Neural cell (in vitro differentiated cells): ENCODE results near the gene DACH1. TPM values are rescaled to one million over a fixed set of nuclear protein-coding genes. Genes with fewer than 3 reads are reported as not detected.

Experiments
- H2AFZ ChIP-seq: fragments of 200-600, 300-800 bp; sonication (generic), shearing (Covaris generic); 2 replicates; pipeline ENCODE4 v1.6.0; 2014; ENCODE audit warnings: low read depth, mild to moderate bottlenecking, antibody characterized with exemption, low read length, moderate library complexity
- H3F3A ChIP-seq: fragments of 200-600 bp; shearing (Covaris generic); 2 replicates; pipeline ENCODE4 v1.6.1; 2016; ENCODE audit warnings: mild to moderate bottlenecking, moderate library complexity, mixed read lengths, antibody characterized with exemption, low read length; ENCODE audit not compliant: insufficient read depth, poor library complexity, severe bottlenecking
- H3K27ac ChIP-seq: fragments of 200-600, 300-800 bp; sonication (generic), shearing (Covaris generic); 2 replicates; pipeline ENCODE4 v1.5.1; 2014; ENCODE audit warnings: mild to moderate bottlenecking, low read length, moderate library complexity
- H3K27me3 ChIP-seq: fragments of 300-800, 200-600 bp; sonication (generic), shearing (Covaris generic); 2 replicates; pipeline ENCODE4 v1.6.0; 2014; ENCODE audit warnings: mild to moderate bottlenecking, low read depth, low read length, moderate library complexity; ENCODE audit not compliant: insufficient read depth
- H3K36me3 ChIP-seq: fragments of 300-800, 200-600 bp; sonication (generic), shearing (Covaris generic); 2 replicates; pipeline ENCODE4 v1.5.1; 2014; ENCODE audit warnings: mild to moderate bottlenecking, antibody characterized with exemption, low read length, moderate library complexity; ENCODE audit not compliant: insufficient read depth
- H3K4me2 ChIP-seq: fragments of 300-800, 200-600 bp; sonication (generic), shearing (Covaris generic); 2 replicates; pipeline ENCODE4 v1.6.0; 2014; ENCODE audit warnings: mild to moderate bottlenecking, low read length
- H3K4me3 ChIP-seq: fragments of 300-800, 200-600 bp; sonication (generic), shearing (Covaris generic); 2 replicates; pipeline ENCODE4 v1.5.1; 2014; ENCODE audit warnings: mild to moderate bottlenecking, low read length, moderate library complexity
- H3K79me2 ChIP-seq: fragments of 200-600 bp; shearing (Covaris generic); replicated peaks from 2 replicates; pipeline ENCODE4 v1.6.0; 2014; ENCODE audit warnings: mild to moderate bottlenecking, low read length, moderate library complexity; ENCODE audit not compliant: insufficient read depth
- H3K9ac ChIP-seq: fragments of 300-800, 200-600 bp; sonication (generic), shearing (Covaris generic); 2 replicates; pipeline ENCODE4 v1.6.1; 2016; ENCODE audit warnings: mild to moderate bottlenecking, low read length, mixed read lengths
- H3K9me2 ChIP-seq: fragments of 200-600 bp; shearing (Covaris generic); 2 replicates; pipeline ENCODE4 v1.6.1; 2016; ENCODE audit warnings: mild to moderate bottlenecking, low read length, mixed read lengths; ENCODE audit not compliant: insufficient read depth
- H3K9me3 ChIP-seq: fragments of 200-600, 300-800 bp; sonication (generic), shearing (Covaris generic); 2 replicates; pipeline ENCODE4 v1.6.1; 2016; ENCODE audit warnings: mild to moderate bottlenecking, mixed run types, low read length, moderate library complexity, mixed read lengths
- H4K20me1 ChIP-seq: fragments of 200-600 bp; shearing (Covaris generic); 2 replicates; pipeline ENCODE4 v1.6.1; 2016; ENCODE audit warnings: mild to moderate bottlenecking, mixed run types; ENCODE audit not compliant: insufficient read depth
- CTCF ChIP-seq: fragments of 450-650 bp; IDR thresholded peaks from 2 replicates; pipeline ENCODE4 v1.5.1; 2014; ENCODE audit warnings: antibody characterized with exemption, mild to moderate bottlenecking, moderate library complexity; ENCODE audit not compliant: poor library complexity, severe bottlenecking
- EP300 ChIP-seq: fragments of 450-650 bp; conservative IDR thresholded peaks from 2 replicates; pipeline ENCODE4 v1.6.1; 2014; ENCODE audit warnings: antibody characterized with exemption, mild to moderate bottlenecking, moderate library complexity; ENCODE audit not compliant: poor library complexity, severe bottlenecking
- EZH2 ChIP-seq: fragments of 200-600, 300-800 bp; shearing (Covaris generic), sonication (generic); IDR thresholded peaks from 2 replicates; pipeline ENCODE4 v1.6.1; 2014; ENCODE audit warnings: antibody characterized with exemption, low read length, borderline replicate concordance, mild to moderate bottlenecking; ENCODE audit not compliant: insufficient read depth, poor library complexity, severe bottlenecking
- MXI1 ChIP-seq: fragments of 450-650 bp; conservative IDR thresholded peaks from 2 replicates; pipeline ENCODE4 v1.6.1; 2014; ENCODE audit warnings: antibody characterized with exemption, mild to moderate bottlenecking; ENCODE audit not compliant: poor library complexity, severe bottlenecking
- POLR2AphosphoS5 ChIP-seq: IDR thresholded peaks from 2 replicates; pipeline ENCODE4 v1.6.1; 2012
- RAD21 ChIP-seq: fragments of 450-650 bp; conservative IDR thresholded peaks from 2 replicates; pipeline ENCODE4 v1.6.1; 2014; ENCODE audit warnings: antibody characterized with exemption, mild to moderate bottlenecking, moderate library complexity
- REST ChIP-seq: IDR thresholded peaks from 2 replicates; pipeline ENCODE4 v1.6.1; 2012; ENCODE audit warnings: borderline replicate concordance
- SMC3 ChIP-seq: fragments of 450-650 bp; conservative IDR thresholded peaks from 2 replicates; pipeline ENCODE4 v1.6.1; 2014; ENCODE audit warnings: antibody characterized with exemption, mild to moderate bottlenecking, moderate library complexity; ENCODE audit not compliant: poor library complexity
- TAF1 ChIP-seq: IDR thresholded peaks from 2 replicates; pipeline ENCODE4 v1.6.1; 2012; ENCODE audit warnings: low read depth
- polyA plus RNA-seq: library from polyadenylated mRNA; depleted of rRNA; stranded (reverse); fragments of >200 nt; gene quantifications from 2 replicates; pipeline ENCODE4 v1.2.3, GENCODE V29; 2014

The DACH1 gene
- polyA plus RNA-seq, 1 donor from 2014 or later: 20.0 TPM

GRCh38 chr13:71860547-71861138, 6.4 kb downstream of the DACH1 start:
- no peaks in the 10 kb centered on the region for H4K20me1 ChIP-seq
- no peaks in the 10 kb centered on the region for H3F3A ChIP-seq
- H2AFZ ChIP-seq: no peak overlapping the region
- H3K4me3 ChIP-seq: peak overlapping the region; percentile 21
- no peaks in the 10 kb centered on the region for H3K9me2 ChIP-seq
- no peak for TF ChIP-seq CTCF
- no peak for TF ChIP-seq SMC3
- TF ChIP-seq EZH2: no peak
- TF ChIP-seq TAF1: no peak
- TF ChIP-seq MXI1: no peak
- TF ChIP-seq EP300: no peak
- TF ChIP-seq POLR2AphosphoS5: no peak
- TF ChIP-seq REST: no peak
- TF ChIP-seq RAD21: no peak
- peaks cover 63% of the 10 kb centered on the region for H3K79me2 ChIP-seq
- peaks cover 15% of the 10 kb centered on the region for H3K27me3 ChIP-seq
- H3K9me3 ChIP-seq: no peaks in the 10 kb centered on the region
- no peak overlapping the region for H3K27ac ChIP-seq
- H3K36me3 ChIP-seq: no peaks in the 10 kb centered on the region
- no peak overlapping the region for H3K9ac ChIP-seq
- H3K4me2 ChIP-seq: peak overlapping the region; percentile 11

DNA sequence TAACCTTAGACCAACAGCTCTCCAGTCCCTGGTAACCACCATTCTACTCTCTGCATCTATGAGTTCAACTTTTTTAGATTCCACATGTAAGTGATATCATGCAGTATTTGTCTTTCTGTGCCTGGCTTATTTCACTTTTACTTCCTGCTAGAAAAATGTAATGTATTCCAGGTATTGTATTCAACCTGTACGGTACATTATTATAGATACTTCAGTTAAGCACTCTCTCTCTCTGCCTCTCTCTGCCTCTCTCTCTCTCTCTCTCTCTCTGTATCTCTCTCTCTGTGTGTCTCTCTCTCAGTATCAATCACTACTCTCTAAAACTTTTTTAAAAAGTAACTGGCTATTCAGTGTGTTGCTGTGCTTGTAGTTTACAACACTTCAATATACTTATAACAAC, 8.4 kb downstream of the DACH1 start:
- Histone ChIP-seq H4K20me1 (no peaks in the 10 kb centered on the region), H3K4me3 (no peak overlapping the region), H3F3A (no peaks in the 10 kb centered on the region), H2AFZ (no peak overlapping the region), H3K9ac (no peak overlapping the region), H3K27ac (no peak overlapping the region), H3K9me3 (no peaks in the 10 kb centered on the region), H3K4me2 (no peak overlapping the region), H3K9me2 (no peaks in the 10 kb centered on the region), H3K79me2 (peaks cover 60% of the 10 kb centered on the region), H3K27me3 (peaks cover 11% of the 10 kb centered on the region), H3K36me3 (no peaks in the 10 kb centered on the region)
- TF ChIP-seq CTCF (no peak), SMC3 (no peak), EP300 (no peak), REST (no peak), MXI1 (no peak), EZH2 (no peak), POLR2AphosphoS5 (no peak), TAF1 (no peak), RAD21 (no peak)
